HG02884 (cell line): ENCODE results near the gene ZNF385A.
A peak's percentile ranks its signal among the peaks of the same experiment; 100 is the strongest.

Experiments used
- ATAC-seq: cut with Tn5 transposase; IDR thresholded peaks from one replicate; pipeline ENCODE4 v1.9.1; 2021; ENCODE audit warnings: mild to moderate bottlenecking, moderate library complexity; ENCODE audit not compliant: unreplicated experiment

Gene ZNF385A

DNA sequence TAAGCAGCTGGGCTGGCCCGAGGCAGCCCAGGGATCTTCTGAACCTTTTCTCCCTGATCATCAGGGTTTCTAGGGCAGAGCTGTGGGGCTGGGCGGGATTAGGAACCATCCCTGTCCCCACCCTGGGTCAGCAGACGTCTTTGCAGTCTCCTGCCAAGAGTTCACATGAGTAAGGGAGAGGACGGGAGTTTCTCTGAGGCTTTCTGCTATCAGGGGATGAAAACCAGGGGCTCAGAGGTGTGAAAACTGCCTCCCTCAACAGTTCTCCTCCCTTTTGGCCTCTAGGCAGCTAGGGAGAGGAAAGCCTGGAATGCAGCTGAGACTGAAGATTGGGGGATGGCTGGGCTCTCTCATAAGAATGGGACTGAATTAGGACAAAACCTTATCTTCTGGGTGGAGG lies 7.9 kb downstream of the ZNF385A start:
- ATAC-seq = no peak

DNA sequence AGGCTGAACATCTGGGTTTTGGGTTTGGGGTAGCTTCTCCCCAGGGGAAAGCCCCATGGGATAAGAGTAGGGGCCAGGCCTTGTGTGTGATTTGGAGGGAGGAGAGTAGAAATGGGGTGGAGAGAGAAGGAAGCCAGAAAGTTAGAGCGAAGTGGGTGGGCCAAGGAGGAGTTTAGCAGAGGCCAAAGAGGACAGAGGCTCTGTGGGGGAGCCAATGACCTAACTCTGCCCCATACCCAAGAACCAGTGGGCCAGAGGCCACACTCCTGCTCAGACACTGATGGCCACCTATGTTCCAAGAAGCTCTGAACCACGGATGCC lies 9.3 kb downstream of the ZNF385A start:
- no peak for ATAC-seq

- no peak for ATAC-seq
Observed at GRCh38 chr12:54374562-54375258, 9.8 kb downstream of the ZNF385A start.

DNA sequence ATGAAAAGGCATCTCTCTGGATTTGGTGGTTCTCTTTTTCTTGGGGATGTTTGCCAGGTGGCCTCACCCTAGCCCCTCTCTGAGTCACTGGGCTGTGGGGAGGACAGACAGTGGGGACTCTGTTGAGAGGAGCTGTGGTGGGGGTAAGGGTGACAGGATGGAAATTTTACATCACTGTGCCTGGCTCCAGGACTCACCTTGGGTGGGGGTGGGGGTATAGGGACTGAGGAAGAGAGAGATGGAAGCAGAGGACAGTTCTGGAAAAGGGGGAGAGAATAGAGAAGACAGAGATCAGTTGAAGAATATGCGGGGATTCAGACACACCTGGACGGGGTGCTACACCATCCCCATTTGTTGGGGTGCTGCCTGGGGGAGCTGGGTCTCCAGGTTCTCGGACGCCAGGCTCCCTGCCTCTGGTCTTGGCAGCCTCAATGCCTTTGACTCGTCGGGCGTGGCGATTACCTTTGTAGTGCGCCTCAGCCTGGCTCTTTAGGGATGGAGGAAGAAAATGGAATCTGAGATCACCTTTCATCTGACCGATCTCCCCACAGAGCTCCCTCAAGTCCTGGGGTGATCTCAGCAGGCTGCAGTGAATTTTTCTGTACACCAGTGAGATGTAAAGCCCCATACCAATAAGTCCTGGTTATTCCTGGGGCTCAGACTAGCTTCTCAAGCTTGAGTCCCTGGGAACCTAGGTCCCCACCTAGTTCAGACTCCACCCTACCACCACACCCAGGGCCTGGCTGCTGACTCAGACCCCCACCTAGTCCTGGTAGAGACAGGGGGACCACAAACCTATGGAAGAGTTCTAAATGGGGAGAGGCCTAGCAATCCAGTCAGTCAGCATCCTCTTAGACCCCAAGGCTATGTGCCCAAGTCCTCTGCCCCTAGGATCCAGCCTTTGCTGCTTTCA lies 10.6 kb downstream of the ZNF385A start:
- no peak for ATAC-seq

DNA sequence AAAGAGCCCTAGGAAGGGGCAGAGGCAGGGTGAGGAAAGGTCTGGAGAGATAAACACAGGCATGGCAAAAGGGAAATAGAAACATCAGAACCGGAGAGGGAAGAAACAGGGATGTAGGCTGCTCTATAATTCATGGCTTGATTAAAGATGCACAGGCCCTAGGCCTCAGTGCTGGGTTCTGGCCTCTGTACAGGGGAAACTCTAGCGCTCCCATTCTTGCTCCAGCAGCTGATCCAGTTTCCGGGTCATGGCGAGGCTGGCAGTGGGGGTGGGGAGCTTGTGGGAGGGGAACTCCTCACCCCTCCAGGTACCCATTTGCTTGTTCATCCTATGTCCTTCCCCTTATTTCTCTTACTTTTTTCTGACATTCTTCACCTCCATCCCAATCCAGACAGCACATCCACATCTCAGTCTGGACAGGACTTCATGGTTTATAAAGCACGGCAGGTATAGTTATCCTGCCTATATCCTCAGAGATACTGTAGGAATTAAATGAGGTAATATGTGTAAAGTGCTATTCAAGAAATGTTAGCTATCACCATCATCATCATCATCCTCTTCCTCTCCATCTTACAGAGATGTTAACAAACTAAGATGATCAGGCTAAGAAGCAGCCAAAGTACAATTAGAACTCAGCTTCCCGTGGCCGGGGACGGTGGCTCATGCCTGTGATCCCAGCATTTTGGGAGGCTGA lies 12.3 kb downstream of the ZNF385A start:
- no peak for ATAC-seq

GRCh38 chr12:54371328-54372112 lies 13.0 kb downstream of the ZNF385A start:
- ATAC-seq = no peak

DNA sequence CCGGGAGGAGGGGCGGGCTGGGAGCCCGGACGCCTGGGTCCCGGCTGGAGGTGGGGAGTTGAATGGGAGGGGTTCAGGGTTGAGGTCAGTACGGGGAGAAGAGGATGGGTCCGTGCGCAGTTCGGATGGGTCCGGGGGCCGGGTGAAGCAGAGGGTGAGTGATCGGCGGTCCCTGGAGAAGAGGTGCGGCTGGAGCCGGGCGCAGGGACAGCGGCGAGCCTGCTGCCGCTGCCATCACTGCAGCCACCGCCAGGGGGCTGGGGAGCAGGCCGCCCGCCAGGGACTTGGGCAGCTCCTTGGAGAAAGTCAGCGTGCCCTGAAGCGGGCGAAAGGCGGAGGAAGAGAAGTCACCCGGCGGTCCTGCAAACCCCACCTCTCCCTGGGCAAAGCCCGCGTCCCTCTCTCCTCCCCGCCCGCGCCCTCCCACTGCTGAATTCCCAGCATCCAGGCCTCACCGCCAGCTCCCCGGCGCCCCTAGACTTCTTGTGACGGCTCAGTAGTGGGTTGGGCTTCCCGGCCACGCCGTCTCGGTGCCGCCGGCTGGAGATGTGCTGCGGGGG lies 14.3 kb downstream of the ZNF385A start:
- no peak for ATAC-seq

- ATAC-seq = no peak
Observed at GRCh38 chr12:54369597-54370131, 14.9 kb downstream of the ZNF385A start.

DNA sequence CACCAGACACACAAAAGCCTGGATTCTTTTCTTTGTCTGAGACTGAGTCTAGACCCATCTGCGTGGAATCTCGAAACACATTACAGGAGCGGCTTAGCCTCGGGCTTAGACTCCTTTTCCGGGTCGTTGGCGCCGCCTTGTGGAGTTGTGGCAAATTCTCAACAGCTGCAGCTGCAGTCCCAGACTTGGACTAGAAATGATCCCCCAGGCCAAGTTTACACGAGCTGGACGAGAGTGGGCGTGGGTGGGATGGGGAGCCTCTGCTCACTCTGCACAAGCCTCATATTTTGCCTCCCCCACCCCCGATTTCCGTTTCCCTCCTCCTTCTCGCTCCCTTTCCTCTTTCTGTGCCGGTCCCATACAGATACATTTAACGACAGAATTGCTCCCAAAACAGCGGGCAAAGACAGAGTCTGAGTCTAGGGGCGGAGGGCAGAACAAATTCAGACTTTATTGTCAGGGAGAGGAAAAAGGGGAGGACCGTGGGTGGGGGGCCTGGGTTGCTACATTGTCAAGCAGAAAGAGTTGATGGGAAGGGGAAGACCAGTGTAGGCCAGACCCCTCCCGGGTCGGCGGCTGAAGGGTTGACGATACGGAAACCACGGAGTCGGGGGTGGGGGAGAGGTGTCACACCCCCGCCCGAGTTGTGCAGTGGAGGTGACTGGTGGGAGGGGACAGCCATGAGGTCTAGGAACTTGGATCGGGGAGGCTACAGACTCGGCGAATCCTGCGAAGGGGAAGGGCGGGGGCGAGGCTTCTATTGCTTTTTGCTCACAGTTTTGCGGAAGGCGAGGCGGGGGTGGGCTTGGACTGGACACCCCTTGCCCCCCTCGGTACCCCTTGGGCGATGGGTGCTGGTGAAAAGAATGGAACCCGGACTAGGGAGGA lies 15.6 kb downstream of the ZNF385A start:
- peak; percentile 70 for ATAC-seq

GRCh38 chr12:54368025-54368708 lies 16.4 kb downstream of the ZNF385A start:
- ATAC-seq = peak; percentile 11

DNA sequence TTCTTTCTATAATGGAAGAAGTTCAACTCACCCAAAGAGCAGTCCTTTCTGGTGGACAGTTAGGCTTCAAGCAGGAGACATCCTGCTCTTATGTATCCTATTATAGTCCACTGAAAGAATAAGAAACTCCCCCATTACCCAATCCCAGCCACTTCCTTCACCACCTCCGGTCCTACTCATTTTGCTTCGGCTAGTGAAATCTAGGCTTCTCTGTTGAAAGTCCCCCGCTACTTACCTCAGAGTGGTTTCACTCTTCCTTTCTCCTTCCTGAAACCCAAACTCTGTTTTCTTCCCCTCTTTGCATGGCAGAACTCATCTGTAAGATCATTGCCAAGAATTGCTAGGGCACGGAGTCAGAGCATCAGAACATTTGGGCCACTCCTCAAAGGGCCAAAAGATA lies 20.1 kb downstream of the ZNF385A start, which contains the start of gene GPR84:
TSS of gene GPR84 (minus strand) at position 74 of the 400 bp plus-strand sequence. CDS start 635 bp downstream, outside the sequence.
- peak; percentile 56 for ATAC-seq

- ATAC-seq = no peak
Observed at GRCh38 chr12:54363618-54364017, 20.9 kb downstream of the ZNF385A start.

DNA sequence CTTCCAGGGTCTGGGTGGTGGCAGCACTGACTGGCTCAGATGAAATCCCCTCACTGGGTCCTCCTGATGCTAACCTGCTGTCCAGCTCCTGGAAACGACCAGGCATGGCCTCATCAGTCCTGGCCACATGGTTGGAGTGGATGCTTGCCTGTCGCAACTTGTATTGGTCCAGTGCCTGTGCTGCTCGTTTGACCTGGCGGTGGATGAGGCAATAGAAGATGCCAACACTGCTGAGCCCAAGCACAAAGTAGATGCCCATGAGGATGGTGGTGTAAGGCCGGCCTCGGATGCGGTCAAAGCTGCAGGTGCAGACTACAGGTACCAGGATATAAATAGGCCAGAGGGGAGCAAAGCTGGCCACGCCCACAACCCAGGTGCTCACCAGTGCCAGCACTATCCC lies 21.5 kb downstream of the ZNF385A start:
- ATAC-seq = no peak

DNA sequence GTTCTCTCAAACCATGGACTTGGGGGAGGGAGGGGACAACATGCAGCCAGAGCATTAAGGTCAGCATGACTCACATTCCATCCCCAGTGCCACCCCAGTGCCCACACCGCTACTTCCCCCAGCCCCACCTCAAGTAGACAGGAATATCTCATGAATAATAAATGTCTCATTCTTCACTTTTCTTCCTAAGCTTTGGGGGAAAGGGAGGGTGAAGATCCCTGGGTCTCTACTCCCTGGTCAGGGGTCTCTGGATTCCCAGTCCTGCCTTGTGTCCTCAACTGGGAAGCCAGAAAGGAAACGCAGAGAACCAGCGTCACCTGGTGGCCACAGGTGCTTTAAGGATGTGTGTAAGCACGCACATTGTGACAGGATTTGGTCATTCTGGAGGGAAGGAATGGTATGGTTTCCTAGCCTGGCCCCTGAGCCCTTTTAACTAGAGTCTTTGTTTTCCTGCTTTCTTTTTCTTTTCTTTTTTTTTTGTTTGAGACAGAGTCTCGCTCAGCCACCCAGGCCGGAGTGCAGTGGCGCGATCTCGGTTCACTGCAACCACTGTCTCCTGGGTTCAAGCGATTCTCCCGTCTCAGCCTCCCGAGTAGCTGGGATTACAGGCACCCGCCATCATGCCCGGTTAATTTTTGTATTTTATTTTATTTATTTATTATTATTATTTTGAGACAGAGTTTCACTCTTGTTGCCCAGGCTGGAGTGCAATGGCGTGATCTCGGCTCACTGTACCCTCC lies 23.6 kb downstream of the ZNF385A start:
- no peak for ATAC-seq

GRCh38 chr12:54359762-54360351 lies 24.7 kb downstream of the ZNF385A start:
- ATAC-seq = no peak

- ATAC-seq = peak; percentile 99
Observed at GRCh38 chr12:54358945-54359761, 25.4 kb downstream of the ZNF385A start.
